ENCODE results near the gene GPA33.
"Not testable (repeated sequence)": the region's sequence is repeated elsewhere in the genome, so short reads cannot be mapped to it uniquely, and the experiment has no call there.

The GPA33 gene

DNA sequence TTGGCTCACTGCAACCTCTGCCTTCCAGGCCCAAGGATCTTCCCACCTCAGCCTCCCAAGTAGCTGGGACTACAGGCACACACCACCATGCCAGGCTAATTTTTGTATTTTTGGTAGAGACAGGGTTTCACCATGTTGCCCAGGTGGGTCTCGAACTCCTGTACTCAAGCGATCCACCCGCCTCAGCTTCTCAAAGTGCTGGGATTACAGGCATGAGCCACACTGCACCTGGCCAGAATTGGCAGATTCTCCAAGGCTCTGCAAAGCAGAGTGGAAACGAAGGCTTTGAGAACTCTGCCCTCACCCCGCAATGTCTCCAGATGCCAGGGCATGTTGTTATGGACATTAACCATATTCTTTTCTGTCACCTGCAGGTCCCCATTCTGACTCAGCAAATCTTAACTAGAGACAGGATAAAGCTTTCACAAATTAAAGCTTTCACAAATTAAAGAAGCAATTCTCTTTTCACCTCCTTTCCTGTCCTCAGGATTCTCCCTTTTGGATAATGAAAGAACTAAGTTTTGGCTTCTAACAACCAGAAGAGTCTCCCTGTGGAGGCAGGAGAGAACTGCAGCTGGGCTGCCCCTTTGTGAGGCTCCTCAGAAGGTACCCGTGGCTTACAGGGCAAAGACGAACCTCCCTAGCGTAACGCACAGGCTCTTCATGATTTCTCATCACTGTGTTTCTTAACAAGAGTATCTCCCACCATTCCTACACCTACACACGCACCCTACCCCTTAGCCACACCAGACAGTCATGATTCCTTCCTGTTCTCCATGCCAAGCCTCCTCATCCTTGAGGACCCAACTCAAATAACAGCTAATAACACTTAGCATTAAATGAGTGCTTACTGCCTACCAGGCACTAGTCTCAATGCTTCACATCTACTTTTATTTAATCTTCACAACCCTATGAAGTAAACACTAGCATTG lies 29.8 kb downstream of the GPA33 start:
- in situ Hi-C loops (cut with MboI; ENCODE audit: low sequenced_read_pairs): loop anchor here (10.0 to 25.0 kb wide), 2 partner anchors 384 to 477 kb away; no protein-coding TSS in a partner anchor

DNA sequence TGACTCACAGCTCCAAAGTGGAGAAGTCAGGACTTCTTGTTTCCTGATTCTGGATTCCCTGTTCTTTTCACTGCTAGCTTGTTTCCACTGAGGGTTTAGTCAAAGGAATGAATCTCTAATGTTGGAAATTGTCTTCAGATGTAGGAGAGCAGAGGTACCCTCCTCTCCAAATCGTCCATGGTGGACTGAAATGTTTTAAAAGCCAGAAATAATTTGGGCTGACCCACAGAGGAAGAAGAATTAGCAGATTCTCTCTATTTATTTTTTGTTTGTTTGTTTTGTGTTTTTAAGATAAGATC lies 30.4 kb downstream of the GPA33 start:
- in situ Hi-C loops (cut with MboI; ENCODE audit: low sequenced_read_pairs): loop anchor here (10.0 to 25.0 kb wide), 3 partner anchors 145 to 478 kb away; no protein-coding TSS in a partner anchor

DNA sequence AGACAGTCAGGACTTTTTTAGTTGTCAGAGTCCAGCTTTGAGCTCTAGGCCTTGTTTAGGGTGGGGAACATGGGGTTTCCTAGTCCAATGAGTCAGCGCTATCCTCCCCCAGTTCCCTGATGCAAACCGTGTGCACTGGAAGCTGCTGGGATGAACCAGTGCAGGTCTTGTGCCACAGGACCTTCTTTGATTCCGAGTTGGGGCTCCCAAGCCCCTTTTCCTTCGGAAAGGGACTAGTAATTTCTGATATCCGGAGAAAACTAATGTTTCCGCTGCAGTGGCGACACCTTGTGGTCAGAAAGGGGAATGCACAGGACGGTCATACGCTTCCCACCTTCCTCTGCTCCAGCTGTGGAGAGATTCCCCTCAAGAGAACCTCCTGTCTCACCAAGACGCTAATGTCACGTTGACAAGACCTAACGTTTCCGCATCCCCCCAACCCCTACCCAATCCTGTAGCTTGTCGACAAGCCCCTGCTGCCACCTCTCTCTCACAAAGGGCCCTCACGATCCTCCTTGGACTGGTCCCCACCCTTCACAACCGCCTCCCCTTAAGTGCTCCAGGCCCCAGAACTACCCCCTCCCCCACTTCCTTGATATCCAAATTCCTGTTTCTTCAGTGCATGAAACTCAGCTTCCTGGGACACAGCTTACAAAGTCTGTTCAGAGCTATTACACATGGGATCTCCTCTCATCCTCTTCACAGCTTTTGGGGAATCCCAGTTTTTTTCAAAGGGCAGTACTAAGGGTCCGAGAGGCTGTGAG lies 30.9 kb downstream of the GPA33 start:
- in situ Hi-C loops (cut with MboI; ENCODE audit: low sequenced_read_pairs): loop anchor here (10.0 to 25.0 kb wide), 2 partner anchors 144 to 478 kb away; no protein-coding TSS in a partner anchor

DNA sequence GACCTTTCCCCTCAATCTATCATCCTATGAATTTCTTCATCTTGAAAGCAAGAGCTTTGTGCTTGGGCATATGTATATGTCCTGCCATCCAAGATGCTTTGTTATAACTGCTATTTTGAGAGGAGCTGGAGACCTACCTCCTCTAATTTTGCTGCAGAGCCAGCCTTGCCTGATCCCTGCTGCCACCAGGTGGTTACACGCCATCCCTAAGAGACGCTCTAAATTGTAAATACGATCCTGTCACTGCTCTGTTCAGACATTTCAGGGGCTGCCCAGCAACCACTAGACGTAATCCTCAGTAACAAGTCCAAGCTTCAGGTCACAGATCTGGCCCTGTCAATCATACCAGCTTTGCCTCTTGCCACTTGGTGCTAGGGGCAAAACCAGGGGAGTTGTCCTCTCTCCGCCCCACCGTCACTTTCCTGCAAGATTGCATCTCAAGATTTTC lies 32.9 kb downstream of the GPA33 start:
- in situ Hi-C loops (cut with MboI; ENCODE audit: low sequenced_read_pairs): loop anchor here (10.0 to 25.0 kb wide), 2 partner anchors 142 to 480 kb away; no protein-coding TSS in a partner anchor

DNA sequence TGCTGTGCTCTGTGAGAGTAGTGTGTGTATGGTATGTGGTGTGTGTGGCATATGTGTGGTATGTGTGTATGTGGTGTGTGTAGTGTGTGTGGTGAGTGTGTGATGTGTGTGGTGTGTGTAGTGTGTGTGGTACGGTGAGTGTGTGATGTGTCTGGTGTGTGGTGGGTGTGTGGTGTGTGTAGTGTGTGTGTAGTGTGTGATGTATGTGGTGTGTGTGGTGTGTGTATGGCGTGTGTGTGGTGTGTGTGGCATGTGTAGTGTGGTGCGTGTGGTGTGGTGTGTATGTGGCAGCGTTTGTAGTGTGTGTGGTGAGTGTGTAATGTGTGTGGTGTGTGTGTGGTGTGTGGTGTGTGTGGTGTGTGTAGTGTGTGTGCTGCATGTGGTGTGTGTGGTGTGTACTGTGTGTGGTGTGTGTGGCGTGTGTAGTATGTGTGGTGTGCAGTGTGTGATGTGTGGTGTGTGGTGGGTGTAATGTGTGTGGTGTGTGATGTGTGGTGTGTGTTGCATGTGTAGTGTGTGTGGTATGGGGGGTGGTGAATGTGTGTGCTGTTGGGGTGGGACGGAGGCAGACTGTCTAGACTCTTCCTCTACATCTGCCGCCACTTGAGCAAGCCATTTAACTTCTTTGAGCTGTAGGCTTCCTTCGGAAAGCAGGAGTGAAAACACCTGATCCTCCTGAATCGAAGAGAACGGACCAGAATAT lies 33.5 kb downstream of the GPA33 start:
- in situ Hi-C loops (cut with MboI; ENCODE audit: low sequenced_read_pairs): loop anchor here (10.0 to 25.0 kb wide), 2 partner anchors 142 to 481 kb away; no protein-coding TSS in a partner anchor

DNA sequence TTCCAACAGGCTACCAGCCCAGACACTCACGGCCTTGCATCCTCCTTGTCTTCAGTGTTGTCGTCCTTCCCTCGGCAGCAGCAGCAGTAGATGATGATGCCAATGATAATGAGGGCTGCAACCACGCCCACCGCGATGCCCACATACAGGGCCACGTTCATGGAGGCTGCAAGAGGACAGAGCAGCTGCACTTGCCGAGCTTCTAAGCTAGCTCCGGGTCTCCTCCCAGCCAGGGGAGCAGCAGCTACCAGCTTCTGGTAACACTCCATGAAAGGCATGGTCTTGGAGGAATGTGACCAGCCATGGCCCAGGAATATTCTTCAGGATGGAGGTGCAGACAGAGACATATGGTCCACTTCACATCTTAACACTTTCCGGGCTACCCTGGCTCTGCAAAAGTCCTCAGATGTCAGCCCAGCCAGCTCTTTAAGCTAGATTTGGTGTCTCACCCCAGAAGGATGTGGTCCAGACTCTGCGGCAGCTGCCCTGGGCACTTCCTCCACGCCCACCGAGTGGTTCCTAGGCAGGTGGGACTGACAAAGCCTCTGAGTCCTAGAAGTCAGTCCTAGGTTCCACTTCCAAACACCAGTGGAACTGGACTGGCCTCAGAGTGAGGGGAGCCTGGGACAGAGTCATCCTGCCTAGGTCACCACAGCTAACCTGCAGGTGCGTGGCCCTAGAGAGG lies 35.1 kb downstream of the GPA33 start:
- in situ Hi-C loops (cut with MboI; ENCODE audit: low sequenced_read_pairs): loop anchor here (10.0 to 25.0 kb wide), 2 partner anchors 140 to 482 kb away; no protein-coding TSS in a partner anchor

DNA sequence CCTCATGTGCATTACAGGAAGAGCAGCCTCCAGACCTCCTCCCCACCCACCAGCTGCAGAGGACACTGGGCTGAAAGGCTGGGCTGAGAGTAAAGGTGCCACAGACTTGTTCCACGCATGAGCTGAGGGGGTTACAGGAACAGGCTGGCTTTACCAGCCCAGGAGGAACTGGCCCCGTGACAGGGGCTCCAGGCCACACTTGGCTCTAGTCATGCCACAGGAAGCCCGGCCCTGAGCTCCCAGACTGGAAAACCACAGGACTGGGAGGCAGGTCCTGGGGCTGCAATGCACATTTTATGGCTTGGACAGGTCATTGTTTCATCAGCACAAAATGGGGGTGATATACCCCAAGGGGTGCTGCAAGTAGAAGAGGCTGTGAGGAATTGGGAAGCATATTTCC lies 35.6 kb downstream of the GPA33 start:
- in situ Hi-C loops (cut with MboI; ENCODE audit: low sequenced_read_pairs): loop anchor here (10.0 to 25.0 kb wide), 2 partner anchors 140 to 483 kb away; no protein-coding TSS in a partner anchor

DNA sequence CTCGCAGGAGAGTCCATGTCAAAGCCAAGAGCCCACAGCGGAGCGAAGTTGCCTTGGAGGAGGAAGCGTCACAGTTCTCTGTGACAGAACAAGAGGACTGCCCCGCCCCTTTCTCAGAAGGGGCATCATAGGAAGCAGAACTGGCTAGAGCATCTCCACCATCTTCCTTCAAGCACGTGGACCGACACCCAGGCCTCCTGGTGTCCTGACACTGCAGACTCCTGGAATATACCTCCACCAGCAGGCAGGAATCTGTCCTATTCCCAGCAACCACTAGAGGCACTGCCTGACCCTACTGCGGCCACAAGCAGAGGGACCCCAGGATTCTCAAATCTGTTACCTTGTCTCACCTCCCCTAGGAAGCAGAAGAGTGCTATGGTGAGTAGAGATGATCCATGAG lies 37.8 kb downstream of the GPA33 start:
- in situ Hi-C loops (cut with MboI; ENCODE audit: low sequenced_read_pairs): loop anchor here (10.0 to 25.0 kb wide), 2 partner anchors 138 to 485 kb away; no protein-coding TSS in a partner anchor

DNA sequence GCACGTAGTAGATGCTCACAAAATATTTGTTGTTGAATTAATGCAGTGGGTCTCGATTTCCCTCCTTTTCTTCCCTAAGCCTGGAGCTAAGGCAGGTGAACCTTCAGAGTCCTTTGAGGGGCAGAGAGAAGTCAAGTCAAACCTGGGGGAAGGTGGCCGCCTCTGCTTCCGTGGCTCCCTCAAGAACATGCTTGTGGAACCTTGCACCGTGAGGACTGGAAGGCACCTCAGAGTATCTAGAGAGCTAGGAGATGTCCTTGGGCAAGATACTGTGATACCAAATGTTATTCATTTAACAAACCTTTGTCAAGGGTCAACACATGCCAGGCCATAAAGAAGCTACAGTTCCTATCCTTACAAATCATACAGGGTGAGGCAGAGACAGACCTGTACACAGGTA lies 38.3 kb downstream of the GPA33 start:
- in situ Hi-C loops (cut with MboI; ENCODE audit: low sequenced_read_pairs): loop anchor here (10.0 to 25.0 kb wide), 2 partner anchors 137 to 485 kb away; no protein-coding TSS in a partner anchor

DNA sequence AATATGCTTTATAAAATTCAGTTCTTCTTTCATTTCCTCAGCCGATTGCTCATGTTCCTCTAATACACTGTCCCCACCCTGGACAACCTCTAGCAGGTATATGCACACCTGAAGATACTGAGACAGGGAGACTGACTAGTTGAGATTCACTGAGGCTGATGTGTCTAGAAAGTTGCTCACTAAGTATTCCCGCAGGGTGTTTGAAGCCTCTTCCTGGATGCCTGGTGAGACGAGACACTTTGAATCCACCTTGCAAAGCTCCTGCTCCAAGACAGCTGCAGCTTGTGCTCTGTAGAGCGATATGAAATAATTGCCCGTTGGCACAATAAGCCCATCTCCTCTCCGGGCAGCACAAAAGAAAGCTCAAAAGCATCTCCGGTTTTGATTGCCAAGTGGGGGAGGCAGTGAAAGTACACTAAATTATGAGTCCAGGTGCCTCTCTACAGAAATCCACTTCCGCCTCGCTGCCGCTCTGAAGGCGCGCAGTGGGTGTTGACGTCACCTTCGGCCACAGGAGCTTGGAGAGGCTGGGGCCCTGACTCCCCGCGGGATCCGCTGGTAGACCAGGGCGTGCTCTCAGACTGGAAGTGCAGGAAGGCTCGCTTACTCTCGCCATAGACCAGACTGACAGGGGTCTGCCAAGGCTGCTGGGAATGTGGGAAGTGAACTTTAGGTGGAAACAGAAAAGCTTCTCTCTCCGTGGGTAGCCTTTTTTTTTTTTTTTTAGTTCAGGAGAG lies 46.3 kb downstream of the GPA33 start:
- in situ Hi-C loops (cut with MboI; ENCODE audit: low sequenced_read_pairs): no loop called here

DNA sequence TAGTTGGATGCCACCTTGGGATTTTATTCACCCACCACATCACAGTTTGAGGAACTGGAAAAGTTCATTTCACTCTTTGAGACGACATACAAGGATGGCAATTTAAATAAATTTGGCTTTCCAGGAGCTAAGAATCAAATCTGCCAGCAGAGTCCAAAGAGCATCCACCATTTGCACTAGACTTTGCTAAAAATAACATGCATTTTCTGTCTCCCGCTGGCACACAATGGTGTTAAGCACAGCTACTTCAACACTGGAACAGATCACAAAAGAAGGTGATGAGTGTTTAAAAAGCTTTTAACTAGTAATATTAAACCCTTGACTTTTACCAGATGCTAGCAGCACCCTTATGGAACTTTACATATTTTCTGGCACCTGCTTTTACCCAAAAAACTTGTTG lies 56.5 kb downstream of the GPA33 start:
- in situ Hi-C loops (cut with MboI; ENCODE audit: low sequenced_read_pairs): no loop called here

DNA sequence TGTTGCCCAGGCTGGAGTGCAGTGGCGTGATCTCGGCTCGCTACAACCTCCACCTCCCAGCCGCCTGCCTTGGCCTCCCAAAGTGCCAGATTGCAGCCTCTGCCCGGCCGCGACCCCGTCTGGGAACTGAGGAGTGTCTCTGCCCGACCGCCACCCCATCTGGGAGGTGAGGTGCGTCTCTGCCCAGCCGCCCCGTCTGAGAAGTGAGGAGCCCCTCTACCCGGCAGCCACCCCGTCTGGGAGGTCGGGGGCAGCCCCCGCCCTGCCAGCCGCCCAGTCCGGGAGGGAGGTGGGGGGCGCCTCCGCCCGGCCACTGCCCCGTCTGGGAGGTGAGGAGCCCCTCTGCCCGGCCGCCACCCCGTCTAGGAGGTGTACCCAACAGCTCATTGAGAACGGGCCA lies 60.6 kb downstream of the GPA33 start:
- in situ Hi-C loops (cut with MboI; ENCODE audit: low sequenced_read_pairs): not testable (repeated sequence)

DNA sequence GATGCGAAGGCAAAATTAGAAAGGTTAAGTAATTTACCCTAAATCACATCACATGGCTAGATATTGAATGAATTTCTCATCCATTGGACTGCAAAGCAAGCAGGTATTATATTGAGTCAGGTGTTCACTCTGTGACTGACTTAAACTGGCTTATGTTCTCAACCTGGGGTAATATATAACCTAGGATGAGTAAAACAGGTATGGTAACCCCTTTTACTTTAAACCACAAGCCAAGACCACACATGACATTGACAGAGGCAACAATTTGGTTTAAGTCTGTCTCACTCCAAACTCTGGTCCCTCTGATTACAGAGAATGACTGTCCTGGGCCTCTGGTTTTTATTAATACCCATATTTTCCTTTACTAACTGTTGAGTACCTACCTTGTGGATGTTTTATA lies 67.8 kb downstream of the GPA33 start:
- in situ Hi-C loops (cut with MboI; ENCODE audit: low sequenced_read_pairs): no loop called here

DNA sequence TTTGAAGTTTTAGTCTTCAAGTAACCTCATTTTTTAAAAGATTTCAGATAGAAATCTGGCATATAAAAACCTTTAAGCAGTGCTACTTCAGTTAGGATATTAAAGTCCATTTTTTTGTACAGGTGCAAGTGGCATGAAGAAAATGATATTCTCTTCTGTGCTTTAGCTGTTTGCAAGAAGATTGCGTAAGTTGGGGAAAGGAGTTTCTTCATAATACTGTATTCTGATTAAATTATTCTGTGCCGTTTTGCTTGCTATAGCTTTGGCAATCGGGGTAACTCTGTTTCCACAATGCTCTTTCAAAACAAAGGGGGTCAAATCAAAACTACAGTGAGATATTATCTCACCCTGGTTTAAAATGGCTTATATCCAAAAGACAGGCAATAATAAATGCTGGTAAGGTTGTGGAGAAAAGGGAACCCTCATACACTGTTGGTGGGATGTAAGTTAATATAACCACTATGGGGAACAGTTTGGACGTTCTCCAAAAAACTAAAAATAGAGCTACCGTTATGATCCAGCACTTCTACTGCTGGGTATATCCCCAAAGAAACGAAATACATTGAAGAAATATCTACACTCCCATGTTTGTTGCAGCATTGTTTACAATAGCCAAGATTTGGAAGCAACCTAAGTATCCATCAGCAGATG lies 74.0 kb downstream of the GPA33 start:
- in situ Hi-C loops (cut with MboI; ENCODE audit: low sequenced_read_pairs): no loop called here

DNA sequence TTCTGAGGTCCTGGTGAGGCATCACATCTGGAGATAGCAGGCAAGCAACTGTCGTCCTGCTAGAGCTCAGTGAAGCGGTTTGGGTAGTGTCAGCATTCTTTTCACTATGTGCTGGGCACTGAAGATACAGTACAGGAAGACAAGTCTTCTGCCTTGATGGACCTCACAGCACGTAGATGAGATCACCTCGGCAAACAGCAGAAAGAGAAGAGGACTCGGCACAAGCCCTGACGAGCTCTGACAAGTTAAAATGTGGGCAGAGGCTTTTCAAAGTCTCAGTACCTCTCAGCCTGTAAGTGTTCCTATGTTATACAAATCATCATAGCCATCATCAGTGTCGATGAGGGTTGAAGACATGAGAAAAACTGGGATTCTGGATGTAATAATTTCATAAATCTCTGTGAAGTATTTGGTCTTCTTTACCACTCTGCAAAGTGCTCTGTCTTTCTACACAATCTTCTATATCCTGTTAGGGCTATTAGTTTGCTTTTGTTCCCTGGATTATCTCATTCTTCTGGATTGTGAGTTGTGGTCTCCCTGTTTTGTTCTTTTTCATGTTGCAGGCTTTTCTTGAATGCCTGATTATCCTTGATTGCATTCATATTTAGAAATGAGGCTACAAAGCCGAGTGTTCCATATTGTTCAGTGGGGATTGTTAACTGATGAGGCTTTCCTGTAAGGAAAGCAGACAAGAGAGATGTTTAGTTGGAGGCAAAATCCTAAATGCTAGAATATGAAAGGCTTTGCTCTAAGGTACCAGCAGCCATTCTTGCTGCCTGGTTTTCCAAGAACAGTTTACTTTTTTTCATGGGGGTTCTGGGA lies 76.9 kb downstream of the GPA33 start:
- in situ Hi-C loops (cut with MboI; ENCODE audit: low sequenced_read_pairs): no loop called here

DNA sequence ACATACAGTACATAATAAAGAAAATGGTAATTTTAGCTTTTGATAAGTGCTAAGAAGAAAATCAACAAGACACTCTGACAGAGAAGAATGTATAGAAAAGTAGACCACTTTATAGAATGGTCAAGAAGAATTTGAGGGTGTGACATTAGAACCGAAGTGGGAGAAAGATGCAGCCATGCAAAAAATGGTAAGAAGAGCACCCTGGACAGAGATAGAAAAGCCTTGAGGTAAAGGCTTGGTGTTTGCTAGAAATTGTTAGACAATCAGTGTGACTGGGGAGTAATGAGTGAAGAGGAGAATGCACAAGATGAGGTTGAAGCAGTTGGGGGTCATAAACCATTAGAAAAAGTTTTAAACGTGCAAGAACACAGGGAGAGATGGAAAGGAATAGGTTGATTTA lies 77.6 kb downstream of the GPA33 start:
- in situ Hi-C loops (cut with MboI; ENCODE audit: low sequenced_read_pairs): no loop called here

DNA sequence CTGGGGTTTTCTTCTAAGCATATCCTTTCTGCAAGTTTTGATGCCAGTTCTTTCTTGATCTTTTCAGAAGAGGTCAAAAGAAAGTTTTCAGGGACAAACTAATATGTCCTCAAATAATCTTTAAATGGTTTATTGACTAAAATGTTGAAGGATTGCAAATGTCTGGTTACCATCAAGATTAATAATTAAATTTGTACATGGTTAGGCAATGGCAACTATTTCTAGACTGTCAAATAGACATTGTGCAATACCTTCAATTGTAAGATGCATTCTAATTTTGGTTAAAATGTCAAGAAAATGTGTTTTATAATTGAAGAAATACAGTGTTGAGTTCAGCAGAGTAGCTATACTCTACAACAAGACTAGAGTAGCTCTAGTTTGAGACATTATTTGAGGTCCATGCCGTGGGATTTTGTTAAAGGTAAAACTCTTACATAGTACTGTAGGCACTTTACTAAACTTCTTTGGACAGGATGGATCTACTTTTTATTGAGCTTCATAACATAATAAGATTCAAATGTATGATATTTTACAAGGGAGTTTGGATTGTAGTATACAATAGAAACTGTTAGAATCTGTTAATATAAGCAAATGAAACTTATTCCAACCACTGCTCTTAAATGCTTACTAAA lies 78.5 kb downstream of the GPA33 start:
- in situ Hi-C loops (cut with MboI; ENCODE audit: low sequenced_read_pairs): no loop called here

DNA sequence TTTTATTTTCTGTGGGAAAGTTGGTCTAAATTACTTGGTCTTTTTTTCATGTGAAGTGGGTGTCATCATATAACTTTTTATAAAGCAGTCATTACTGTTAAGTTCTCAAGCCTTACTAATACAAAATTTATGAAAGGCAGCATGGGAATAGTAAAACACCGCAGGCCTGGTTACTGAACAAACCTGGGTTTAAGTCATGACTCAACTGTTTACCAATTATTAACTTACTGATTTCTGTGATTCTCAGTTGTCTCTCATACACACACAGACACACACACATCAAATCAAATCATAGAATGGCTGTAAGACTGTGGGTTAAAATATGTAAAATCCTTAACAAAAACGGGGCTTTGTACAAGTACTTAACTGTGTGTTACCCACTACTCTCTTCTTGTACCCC lies 86.5 kb downstream of the GPA33 start:
- in situ Hi-C loops (cut with MboI; ENCODE audit: low sequenced_read_pairs): no loop called here

Data from HL-60/S4 treated with phorbol 12-myristate 13-acetate at 8.2 ng/mL for 4 days and 3 days (cell line).